Activated T-cell treated with anti-CD3 and anti-CD28 coated beads, Interleukin-2, amount 50 U/mL, for 1 hour (primary cell): Measurements from ENCODE around the gene RBM34.
"Not testable (repeated sequence)": the region's sequence is repeated elsewhere in the genome, so short reads cannot be mapped to it uniquely, and the experiment has no call there.

Source experiments
- DNase-seq: peaks from one replicate; pipeline ENCODE4 v3.0.0-alpha.2; 2020

Gene RBM34

DNA sequence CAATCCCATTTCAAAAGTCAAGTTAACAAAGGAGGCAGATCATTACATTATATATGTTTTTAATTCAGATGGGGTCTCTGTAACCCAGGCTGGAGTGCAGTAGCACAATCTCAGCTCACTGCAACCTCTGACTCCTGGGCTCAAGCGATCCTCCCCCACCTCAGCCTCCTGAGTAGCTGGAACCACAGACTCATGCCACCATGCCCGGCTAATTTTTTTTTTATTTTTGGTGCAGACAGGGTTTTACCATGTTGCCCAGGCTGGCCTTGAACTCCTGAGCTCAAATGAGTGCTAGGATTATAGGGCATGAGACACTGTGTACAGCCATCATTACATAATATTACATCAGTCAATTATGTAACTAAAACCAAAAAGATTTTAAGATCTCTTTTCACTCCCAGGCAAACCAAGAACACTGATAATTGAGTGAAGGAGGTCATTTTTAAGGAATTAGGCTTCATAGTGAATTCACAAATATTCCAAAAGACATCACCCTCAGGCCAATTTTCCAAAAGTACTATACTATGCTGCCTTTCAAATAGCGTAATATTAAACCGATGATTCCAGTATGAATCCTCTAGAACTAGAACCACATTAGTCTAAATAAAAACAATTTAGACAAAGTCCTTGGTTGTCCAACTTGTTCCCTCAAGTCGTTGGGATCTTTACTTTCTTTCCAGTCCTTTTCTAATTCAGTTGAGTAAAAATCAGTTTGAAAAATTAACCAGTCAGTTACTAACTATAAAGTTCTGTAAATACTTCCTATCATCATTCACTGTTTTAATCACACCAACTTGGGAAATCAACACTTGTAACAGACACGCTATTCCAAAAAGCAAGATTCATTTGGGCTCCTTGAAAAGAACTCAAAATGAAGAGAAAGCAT, 48.5 kb downstream of the RBM34 start:
- DNase-seq = no peak

DNA sequence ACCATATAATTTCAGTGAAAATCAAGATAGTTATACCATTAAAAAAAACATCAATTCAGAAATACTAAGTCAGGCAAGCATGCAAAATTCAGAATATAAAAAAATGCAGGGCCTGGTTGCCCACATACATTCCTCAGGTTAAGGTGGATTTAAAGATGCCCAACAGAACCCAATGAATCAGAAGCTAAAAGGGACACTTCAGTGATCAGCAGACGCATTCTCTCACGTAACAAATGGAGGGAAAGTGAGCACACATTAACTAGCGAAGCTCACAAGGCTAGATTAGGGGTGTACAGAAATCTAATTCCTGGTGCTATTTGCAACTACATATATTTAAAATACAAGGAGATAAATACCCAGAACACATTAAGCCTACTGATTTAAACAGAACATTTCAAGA, 49.9 kb downstream of the RBM34 start:
- DNase-seq = no peak

DNA sequence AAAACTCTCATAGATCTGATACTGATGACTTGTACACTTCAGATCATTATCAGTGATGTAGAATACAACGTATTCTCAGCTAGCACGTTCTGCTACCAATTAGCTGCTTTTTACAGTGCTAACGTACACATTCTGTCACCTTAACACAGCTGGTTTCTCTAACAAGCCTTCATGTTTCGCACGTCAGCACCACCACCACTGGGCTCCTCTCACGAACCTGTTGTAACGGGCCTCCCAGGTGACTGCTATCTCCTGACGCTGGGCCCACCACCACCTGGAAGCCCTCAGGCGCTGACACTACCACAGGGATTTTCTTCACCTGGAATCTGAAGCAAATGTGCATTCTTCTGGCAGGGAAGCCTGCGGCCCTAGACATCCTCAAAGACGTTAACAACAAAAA, 52.2 kb downstream of the RBM34 start:
- DNase-seq = peak; percentile 3

DNA sequence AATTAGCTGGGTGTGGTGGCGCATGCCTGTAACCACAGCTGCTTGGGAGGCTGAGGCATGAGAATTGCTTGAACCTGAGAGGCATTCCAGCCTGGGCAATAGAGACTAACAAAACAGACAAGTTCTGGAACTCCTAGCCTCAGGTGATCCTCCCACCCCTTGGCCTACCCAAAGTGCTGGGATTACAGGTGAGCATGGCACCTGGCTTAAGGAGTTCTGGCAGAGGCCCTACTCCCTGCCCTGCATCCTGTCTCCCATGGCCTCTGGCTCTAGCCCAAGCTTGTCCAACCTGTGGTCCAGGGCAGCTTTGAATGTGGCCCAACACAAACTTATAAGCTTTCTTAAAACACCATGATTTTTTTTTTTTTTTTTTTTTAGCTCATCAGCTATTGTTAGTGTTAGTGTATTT, 52.9 kb downstream of the RBM34 start:
- DNase-seq = peak; percentile 14

DNA sequence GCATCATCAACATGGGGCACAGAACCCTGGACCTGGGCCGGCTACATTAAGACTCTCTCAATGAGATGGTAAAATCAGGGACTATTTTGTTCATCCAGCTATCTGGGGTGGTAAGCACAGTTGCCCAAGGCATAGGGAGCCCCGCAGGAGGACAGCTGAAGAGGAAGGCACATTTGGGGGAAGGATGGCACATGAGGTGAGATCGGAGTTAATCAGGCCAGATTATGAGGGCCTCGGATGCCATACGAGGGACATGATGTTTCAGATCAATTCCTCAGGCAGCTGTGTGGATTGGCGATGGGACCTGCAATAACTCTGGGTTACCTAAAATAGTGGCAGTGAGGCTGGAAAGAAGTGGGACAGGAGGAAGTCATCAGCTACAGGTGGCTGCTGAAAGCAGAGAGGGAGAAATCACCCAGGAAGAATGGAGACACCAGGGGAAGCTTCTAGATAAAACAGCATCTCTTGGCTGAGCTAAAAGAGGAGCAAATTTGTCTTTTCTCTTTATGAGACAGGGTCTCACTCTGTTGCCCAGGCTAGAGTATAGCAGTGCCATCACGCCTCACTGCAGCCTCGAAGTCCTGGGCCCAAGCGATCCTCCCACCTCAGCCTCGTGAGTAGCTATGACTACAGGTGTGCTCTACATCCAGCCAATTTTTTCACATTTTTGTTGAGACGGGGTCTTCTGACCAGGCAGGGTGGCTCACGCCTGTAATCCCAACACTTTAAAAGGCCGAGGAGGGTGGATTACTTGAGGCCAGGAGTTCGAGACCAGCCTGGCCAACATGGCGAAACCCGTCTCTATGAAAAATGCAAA, 53.5 kb downstream of the RBM34 start:
- peak; percentile 12 for DNase-seq

DNA sequence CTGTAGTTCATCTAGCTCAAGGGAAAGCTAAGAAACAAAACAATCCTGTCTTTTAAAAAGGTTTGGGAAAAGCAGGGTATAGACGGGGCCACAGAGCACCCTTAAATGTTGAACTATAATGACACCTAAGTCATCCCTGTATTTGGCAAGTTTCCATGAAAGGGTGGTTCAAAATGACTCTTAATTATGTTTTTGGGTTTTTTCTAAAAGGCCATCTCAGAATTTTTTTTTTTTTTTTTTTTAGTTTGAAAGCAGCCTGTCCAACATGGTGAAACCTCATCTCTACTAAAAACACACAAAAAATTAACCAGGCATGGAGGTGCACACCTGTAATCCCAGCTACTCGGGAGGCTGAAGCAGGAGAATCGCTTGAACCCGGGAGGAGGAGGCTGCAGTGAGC, 54.6 kb downstream of the RBM34 start:
- peak; percentile 1 for DNase-seq

DNA sequence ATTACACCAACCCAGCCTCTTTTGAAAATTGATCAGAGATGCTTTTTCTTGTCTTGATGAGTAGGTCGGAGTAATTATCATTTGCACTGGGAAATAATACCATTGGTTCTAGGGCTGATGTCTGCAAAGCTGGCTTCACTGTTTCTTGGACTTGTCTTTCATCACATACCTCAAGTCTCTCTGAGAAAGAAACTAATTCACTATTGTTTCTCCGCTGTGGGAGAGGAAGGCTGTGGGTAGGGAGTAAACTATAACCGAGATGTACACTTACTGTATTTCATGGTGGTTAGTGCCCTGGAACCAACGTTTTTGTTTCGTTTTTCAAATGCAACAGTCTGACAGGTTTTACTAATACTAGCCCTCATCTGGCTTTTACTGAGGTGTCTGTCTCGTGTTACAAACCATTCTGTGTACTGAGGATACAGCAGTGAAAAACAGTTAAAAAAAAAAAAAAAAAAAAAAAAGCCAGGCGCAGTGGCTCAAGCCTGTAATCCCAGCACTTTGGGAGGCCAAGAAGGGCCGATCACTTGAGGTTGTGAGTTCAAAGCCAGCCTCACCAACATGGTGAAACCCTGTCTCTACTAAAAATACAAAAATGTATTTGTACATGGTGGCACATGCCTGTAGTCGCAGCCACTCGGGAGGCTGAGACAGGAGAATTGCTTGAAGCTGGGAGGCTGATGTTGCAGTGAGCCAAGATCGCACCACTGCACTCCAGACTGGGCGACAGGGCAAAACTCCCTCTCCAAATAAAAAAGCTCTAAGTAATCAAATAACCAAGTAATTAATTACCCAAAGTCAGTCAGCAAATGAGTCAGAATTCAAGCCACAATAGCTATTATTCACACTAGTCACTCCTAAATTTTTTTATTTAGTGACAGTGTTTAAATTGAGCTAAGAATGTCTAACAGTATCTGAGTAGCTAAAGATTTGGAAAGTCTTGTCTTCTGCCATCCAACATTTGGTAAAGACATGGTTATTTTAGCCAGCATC, 55.7 kb downstream of the RBM34 start:
- peak; percentile 12 for DNase-seq

DNA sequence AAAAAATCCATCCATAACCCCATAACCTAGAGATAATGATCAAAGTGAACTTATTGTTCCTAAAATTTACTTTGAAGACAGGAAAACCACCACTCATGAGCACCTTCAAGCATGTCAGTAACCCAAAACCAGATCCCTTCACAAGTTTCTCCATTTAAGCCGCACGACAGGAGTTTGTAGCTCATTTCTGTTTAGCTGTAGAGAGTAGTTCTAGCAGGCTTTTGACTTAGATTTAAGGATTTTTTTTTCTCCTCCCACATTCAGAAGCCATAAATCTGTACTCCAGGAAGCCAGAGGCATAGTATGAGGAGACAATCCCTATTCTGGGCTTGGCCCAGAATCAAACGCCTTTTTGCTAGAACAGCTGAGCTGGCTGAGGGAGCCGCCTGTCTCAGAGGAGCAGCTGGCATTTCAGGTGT, 58.0 kb downstream of the RBM34 start:
- DNase-seq = no peak

DNA sequence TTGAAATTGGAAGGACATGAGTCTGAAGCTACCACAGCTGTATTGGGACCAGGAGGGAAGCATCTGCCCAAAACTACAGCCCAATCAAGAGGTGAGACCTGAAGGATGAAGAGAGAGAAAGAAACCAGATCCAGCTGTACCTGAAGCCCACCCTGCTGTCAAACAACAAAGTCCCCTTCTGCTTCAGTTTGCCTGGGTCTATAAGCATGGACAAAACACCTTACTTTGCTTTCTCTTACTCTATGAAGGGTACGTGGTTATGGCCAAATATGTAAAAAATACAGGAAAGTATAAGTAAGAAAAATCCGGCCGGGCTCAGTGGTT, 58.8 kb downstream of the RBM34 start:
- no peak for DNase-seq

DNA sequence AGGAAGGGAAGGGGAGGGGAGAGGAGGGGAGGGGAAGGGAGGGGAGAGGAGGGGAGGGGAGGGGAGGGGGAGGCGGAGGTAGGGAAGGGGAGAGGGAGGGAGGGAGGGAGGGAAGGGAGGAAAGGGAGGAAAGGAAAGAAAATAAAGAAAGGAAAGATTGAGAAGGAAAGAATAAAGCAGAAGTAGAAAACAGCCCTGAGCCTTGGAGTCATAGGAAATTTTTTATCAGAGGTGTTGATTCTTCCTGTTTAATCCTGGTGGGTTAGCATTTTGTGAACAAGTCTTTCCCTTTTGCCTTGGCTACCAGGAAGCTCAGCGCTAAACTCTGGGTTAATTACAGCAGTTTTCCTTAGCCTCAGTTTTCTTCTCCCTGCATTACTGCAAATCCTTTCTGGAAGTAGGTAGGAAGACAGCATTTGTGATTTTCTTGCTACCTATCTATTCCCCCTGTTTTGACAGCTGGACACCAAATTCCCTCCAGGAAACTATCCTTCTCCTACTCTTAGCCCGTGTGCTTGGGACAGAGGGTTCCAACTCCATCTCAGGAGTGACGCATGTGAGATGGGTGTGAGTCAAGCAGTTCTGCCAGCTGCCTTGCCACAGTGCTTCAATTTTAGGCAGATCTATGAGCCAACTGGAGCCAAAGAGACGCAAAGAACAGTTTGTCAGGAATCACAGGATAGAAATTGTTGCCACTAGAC, 59.3 kb downstream of the RBM34 start:
- no peak for DNase-seq

DNA sequence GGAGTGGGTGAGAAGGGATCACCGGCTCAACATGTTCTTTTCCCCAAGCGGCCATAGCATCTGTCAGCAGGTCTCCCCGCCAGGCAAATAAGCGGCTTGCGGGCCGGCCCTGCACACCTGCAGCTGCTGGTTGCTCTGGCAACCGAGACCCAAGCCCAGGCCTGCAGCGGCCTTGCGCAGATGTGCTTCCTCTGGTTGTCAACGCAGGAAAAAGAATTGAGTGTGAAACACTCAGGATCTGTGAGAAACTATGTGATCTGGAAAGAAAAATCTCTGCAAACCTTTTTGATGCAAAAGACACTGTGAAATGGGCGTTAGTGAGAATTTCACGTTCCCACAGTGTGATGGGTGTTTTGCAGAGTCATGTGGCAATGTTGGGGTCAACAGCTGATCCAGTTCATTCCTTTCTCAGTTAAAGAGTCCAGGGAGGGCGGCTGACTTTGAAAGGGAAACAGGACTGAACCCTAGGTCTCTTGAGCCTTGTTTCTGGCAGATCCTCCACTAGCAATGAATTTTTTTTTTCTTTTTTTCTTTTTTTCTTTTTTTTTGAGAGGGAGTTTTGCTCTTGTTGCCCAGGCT, 60.8 kb downstream of the RBM34 start:
- no peak for DNase-seq

DNA sequence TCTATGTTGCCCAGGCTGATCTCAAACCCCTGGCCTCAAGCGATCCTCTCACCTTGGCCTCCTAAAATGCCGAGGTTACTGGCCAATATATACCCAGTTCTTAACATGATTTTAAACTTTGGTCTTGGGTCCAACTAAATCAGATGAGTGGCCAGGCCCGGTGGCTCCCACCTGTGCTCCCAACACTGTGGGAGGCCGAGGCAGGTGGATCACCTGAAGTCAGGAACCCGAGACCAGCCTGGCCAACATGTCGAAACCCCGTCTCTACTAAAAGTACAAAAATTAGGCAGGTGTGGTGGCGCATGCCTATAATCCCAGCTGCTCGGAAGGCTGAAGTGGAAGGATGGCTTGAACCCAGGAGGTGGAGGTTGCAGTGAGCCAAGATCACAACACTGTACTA, 62.1 kb downstream of the RBM34 start:
- no peak for DNase-seq

DNA sequence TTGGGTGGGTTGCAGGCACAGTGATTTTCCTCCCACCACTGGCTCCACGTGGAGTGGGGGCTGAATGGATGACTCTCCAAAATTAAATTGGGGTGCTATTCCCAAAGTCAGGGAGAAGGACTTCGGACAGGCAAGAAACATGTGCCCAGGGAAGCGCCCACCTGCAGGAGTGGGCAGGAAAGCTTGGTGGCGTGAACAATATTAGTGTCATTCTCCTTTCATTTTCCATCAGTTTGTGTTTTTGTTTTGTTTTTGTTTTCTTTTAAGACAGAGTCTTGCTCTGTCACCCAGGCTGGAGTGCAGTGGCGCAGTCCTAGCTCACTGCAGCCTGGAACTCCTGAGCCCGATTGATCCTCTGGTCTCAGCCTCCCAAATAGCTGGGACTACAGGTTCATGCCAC, 62.5 kb downstream of the RBM34 start:
- DNase-seq = no peak

DNA sequence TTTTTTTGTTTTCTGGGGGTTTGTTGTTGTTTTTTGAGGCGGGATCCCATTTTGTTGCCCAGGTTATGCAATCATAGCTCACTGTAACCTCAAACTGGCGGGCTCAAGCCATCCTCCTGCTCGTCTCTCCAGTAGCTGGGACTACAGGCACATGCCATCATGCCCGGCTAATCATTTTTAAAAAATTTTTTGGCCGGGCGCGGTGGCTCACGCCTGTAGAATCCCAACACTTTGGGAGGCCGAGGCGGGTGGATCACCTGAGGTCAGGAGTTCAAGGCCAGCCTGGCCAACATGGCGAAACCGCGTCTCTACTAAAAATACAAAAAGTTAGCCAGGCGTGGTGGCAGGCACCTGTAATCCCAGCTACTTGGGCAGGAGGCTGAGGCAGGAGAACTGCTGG, 63.5 kb downstream of the RBM34 start:
- not testable (repeated sequence) for DNase-seq

DNA sequence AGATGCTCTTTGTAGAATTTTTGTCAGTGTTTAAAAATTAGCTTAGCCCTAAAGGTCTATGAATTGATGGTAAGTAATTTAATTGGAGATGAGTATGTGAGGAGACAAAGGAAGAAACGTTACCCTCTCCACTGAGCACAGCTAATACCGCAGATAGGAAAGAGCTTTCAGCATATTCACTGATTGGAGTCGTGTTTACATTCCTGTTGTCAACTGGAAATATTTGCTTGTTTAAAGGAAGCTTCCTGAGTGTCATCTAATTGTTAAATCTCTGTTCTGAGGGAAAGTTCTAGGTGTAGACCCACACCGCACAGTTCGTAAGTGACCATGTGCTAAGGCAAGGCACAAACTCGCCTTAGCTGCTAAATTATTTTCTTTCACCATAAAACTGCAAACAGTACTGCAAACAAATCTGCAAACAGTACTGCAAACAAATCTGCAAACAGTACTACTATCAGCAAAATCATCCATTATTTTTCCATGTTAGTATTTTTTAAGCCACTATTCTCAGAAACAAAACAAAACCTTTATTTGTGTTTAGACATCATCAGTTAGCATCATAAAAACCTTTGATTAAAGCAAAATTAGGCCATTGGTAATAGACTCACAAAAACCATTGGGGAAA, 65.0 kb downstream of the RBM34 start:
- DNase-seq = no peak

DNA sequence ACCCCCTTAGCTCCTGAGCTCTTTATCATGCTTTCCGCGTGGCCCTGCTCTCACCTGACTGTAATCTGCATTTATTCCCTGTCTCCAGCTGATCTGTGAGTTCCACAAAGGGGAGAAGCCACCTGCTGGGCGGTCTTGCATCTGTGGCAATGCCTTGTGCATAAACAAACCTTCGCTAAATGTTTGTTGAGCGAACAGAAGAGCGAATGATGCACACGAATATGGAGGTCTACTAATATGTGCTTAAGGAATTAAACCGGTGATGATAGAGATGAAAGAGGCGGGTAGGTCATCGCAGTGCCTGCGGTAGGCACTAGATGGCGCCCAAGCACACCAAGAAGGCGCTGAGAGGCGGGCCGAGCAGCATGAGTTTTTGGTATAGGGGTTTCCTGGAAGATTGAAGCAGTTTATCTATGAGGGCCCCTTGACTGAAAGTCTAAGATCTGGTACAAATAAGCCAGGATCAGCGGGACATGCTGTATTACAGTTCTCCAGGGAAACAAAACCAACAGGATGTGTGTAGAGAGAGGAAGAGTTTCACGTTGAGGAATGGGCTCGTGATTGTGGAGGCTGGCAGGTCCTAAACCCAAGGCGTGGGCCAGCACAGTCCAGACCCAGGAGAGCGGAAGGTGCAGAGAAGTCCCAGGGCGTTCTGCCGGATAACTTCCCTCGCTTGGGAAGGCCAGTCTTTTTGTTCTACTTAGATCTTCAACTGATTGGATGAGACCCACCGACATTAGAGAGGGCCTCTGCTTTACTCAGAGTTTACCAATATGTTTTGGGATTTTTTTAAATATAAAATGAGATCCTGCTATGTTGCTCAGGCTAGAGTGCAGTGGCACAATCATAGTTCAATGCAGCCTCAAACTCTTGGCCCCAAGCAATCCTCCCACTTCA, 67.1 kb downstream of the RBM34 start:
- peak; percentile 90 for DNase-seq

DNA sequence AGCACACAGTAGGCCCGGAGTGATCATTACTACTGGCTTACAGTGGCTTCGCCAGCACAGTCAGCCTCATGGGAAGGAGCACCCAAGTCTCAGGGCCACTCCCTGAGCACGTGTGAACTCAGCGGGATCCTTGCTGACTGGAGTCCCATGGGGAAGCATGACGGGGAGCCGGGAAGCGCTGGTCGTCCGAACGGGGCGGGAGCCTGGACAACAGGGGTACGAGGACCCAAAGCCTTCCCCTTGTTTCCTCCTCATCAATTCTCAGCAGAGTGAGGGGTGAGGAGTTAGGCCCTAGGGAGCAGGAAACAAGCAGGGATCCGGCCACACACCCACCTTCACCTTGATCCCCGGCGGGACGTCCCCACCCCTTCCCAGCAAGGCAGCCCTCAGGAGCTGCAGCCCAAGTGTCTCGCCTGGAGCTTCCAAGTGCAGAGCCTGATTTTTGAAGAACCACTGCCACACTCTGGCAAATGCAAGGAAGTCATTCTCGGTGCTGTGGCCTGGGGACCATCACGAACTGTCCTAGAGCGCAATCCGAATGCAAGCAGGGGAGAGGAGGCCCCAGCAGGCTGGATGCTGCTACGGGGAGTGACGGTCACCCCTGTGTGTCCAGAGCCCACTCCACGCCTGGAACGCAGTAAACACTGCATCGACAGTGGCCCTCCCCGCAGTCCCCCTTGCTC, 67.9 kb downstream of the RBM34 start:
- no peak for DNase-seq

DNA sequence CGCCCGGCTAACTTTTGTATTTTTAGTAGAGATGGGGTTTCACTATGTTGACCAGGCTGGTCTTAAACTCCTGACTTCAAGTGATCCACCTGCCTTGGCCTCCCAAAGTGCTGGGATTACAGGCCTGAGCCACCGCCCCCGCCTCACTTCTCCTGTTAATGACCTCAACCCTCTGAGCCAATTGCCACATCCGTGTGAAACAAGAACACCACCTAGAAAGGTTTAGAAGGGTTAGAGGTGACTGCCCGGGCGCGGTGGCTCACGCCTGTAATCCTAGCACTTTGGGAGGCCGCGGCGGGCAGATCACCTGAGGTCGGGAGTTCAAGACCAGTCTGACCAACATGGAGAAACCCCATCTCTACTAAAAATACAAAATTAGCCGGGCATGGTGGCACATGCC, 68.6 kb downstream of the RBM34 start:
- peak; percentile 1 for DNase-seq

DNA sequence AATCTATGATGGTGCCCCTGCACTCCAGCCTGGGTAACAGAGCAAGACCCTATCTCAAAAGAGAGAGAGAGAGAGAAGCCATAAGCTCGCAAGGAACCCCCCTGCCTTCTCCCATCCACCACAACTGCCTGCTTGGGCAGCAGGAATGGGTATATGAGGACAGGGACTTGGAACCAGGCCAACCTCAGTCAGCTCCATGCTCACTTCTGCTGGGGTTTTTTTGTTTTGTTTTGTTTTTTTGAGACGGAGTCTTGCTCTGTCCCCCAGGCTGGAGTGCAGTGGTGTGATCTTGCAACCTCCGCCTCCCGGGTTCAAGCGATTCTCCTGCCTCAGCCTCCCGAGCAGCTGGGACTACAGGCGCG, 69.0 kb downstream of the RBM34 start:
- not testable (repeated sequence) for DNase-seq
